EL (cell line): ENCODE measurements around the gene MMP25.
"Not testable (repeated sequence)": the region's sequence is repeated elsewhere in the genome, so short reads cannot be mapped to it uniquely, and the experiment has no call there.

Source experiments
- DNase-seq: peaks from one replicate; pipeline ENCODE4 v3.0.0-alpha.2; 2016

MMP25 gene

GRCh38 chr16:3030222-3031212 is 15.8 kb upstream of the MMP25 start:
- no peak for DNase-seq

GRCh38 chr16:3032624-3033023 is 13.7 kb upstream of the MMP25 start:
- no peak for DNase-seq

GRCh38 chr16:3035289-3035971 is 10.9 kb upstream of the MMP25 start:
- DNase-seq, result no peak

GRCh38 chr16:3035972-3036725 is 10.2 kb upstream of the MMP25 start:
- no peak for DNase-seq

GRCh38 chr16:3036726-3037315 is 9.5 kb upstream of the MMP25 start, which contains the start of gene BICDL2:
TSS of gene BICDL2 (minus strand) at chr16:3036944. CDS start at chr16:3035496, 1,448 bp downstream.
- DNase-seq, result no peak

- DNase-seq, result no peak
Observed at GRCh38 chr16:3038256-3038655, 8.1 kb upstream of the MMP25 start.

- DNase-seq, result no peak
Observed at GRCh38 chr16:3038896-3039295, 7.5 kb upstream of the MMP25 start.

GRCh38 chr16:3042376-3042775 is 4.0 kb upstream of the MMP25 start:
- DNase-seq, result no peak

- DNase-seq, result no peak
Observed at GRCh38 chr16:3044708-3045107, 1.7 kb upstream of the MMP25 start.

- DNase-seq, result no peak
Observed at GRCh38 chr16:3046641-3047386, 453 bp downstream of the MMP25 start.

GRCh38 chr16:3047387-3047720 is 993 bp downstream of the MMP25 start:
- no peak for DNase-seq

GRCh38 chr16:3049921-3050481 is 3.6 kb downstream of the MMP25 start:
- no peak for DNase-seq

GRCh38 chr16:3050487-3050886 is 4.1 kb downstream of the MMP25 start:
- DNase-seq, result no peak

- DNase-seq, result no peak
Observed at GRCh38 chr16:3051009-3051408, 4.6 kb downstream of the MMP25 start.

GRCh38 chr16:3051494-3051893 is 5.1 kb downstream of the MMP25 start:
- no peak for DNase-seq

GRCh38 chr16:3052571-3053329 is 6.4 kb downstream of the MMP25 start:
- DNase-seq, result not testable (repeated sequence)

GRCh38 chr16:3053330-3053710 is 7.0 kb downstream of the MMP25 start:
- not testable (repeated sequence) for DNase-seq

- DNase-seq, result no peak
Observed at GRCh38 chr16:3054965-3055733, 8.8 kb downstream of the MMP25 start.

- not testable (repeated sequence) for DNase-seq
Observed at GRCh38 chr16:3055734-3056115, 9.4 kb downstream of the MMP25 start.
